RWPE1 (cell line): ENCODE measurements around the gene PRSS58.

Source experiments
- CTCF ChIA-PET: fragments of 350-600 bp; sonication (Branson Sonifier 250); formaldehyde crosslinking; extraction: SDS; loops from one replicate; lab custom pipeline; 2021; lab: Yijun Ruan, JAX
- POLR2A ChIA-PET: fragments of 400-600 bp; formaldehyde crosslinking; extraction: SDS; loops from one replicate; lab custom pipeline; 2020; ENCODE audit warnings: antibody characterized with exemption; ENCODE audit not compliant: low non-redundant PET; lab: Yijun Ruan, JAX
- DNase-seq: peaks from one replicate; pipeline ENCODE4 v3.0.0; 2012; ENCODE audit warnings: low spot score
- H3K27ac ChIP-seq: fragments of 450-650 bp; 2 replicates; pipeline ENCODE4 v1.5.1; 2017
- CTCF ChIP-seq: fragments of 450-650 bp; conservative IDR thresholded peaks from 2 replicates; pipeline ENCODE4 v1.5.1; 2017; ENCODE audit warnings: low read depth, mild to moderate bottlenecking

Gene PRSS58

GRCh38 chr7:142299237-142299781 is 41.5 kb upstream of the PRSS58 start:
- ChIA-PET POLR2A (no interaction called here), CTCF (interaction anchor here (0.8 kb wide), 1 partner anchor 595 kb away, joined by 3 read pairs; no protein-coding TSS in a partner anchor)
- TF ChIP-seq CTCF, result no peak
- DNase-seq, result no peak
- H3K27ac ChIP-seq, result no peak overlapping the region

GRCh38 chr7:142298627-142299026 is 40.8 kb upstream of the PRSS58 start:
- ChIA-PET CTCF (interaction anchor here (0.8 kb wide), 1 partner anchor 596 kb away, joined by 3 read pairs; no protein-coding TSS in a partner anchor), POLR2A (no interaction called here)
- TF ChIP-seq CTCF, result no peak

GRCh38 chr7:142298009-142298408 is 40.2 kb upstream of the PRSS58 start:
- no peak for TF ChIP-seq CTCF
- CTCF ChIA-PET, result interaction anchor here (1.3 kb wide), 1 partner anchor 322 kb away, joined by 4 read pairs; no protein-coding TSS in a partner anchor

More at GRCh38 chr7:142298627-142299026, 40.8 kb upstream of the PRSS58 start:
- DNase-seq, result no peak
- no peak overlapping the region for H3K27ac ChIP-seq

GRCh38 chr7:142280263-142280662 is 22.4 kb upstream of the PRSS58 start:
- no peak for DNase-seq
- no peak for TF ChIP-seq CTCF
- CTCF ChIA-PET, result no interaction called here
- POLR2A ChIA-PET, result no interaction called here
- no peak overlapping the region for H3K27ac ChIP-seq

More at GRCh38 chr7:142298009-142298408, 40.2 kb upstream of the PRSS58 start:
- POLR2A ChIA-PET, result no interaction called here
- DNase-seq, result no peak
- H3K27ac ChIP-seq, result no peak overlapping the region

- no peak for DNase-seq
- ChIA-PET POLR2A (no interaction called here), CTCF (no interaction called here)
- H3K27ac ChIP-seq, result no peak overlapping the region
- no peak for TF ChIP-seq CTCF
These were observed 21.7 kb upstream of the PRSS58 start for GRCh38 chr7:142279601-142280000.

- TF ChIP-seq CTCF, result no peak
- CTCF ChIA-PET, result no interaction called here
- no peak for DNase-seq
- H3K27ac ChIP-seq, result no peak overlapping the region
- POLR2A ChIA-PET, result no interaction called here
These were observed 17.2 kb upstream of the PRSS58 start for GRCh38 chr7:142275028-142275427.
